ENCODE data around the gene HIVEP3.

DNA sequence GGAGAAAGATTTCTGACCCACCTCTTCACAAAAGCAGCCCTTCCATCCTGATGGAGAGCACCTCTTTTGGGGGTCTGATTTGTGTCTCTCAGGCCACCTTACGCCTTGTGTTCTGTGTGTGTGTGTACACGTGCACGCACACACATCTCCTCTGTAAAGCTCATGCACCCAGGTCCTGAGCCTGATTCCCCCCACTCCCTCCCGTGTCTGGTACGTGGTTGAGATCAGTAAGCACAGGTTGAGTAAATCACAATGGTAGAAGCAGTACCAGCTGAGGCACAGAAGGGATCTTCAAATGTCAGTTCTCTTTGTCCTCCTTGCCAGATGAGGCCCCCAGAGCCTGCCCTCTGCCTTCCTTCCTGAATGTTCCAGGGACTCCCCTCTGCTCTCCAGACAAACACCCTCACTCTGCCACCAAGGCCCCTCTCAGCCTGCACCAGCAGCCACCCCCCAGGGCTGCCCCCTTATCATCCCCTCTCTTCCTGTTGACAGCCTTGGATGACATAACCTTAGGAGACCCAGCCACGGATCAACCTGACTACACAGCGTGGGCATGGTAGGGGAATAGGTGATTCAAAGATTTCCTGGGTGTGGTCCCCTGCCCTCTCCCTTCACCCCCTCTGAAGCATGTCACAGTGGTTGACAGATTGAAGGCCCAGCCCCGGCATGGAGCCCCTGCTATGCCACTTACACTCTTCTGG is 112.8 kb downstream of the HIVEP3 start:
- TF ChIP-seq, protein P1, sequence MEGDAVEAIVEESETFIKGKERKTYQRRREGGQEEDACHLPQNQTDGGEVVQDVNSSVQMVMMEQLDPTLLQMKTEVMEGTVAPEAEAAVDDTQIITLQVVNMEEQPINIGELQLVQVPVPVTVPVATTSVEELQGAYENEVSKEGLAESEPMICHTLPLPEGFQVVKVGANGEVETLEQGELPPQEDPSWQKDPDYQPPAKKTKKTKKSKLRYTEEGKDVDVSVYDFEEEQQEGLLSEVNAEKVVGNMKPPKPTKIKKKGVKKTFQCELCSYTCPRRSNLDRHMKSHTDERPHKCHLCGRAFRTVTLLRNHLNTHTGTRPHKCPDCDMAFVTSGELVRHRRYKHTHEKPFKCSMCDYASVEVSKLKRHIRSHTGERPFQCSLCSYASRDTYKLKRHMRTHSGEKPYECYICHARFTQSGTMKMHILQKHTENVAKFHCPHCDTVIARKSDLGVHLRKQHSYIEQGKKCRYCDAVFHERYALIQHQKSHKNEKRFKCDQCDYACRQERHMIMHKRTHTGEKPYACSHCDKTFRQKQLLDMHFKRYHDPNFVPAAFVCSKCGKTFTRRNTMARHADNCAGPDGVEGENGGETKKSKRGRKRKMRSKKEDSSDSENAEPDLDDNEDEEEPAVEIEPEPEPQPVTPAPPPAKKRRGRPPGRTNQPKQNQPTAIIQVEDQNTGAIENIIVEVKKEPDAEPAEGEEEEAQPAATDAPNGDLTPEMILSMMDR (IDR thresholded peaks at IDR 0.05), result no peak
- TF ChIP-seq POLR2A (IDR thresholded peaks at IDR 0.05), result no peak
